ENCODE results near the gene ANP32D.
"Not testable (repeated sequence)": the region's sequence is repeated elsewhere in the genome, so short reads cannot be mapped to it uniquely, and the experiment has no call there.

The ANP32D gene

GRCh38 chr12:48508987-48509386 lies 36.6 kb downstream of the ANP32D start:
- DNase-seq, result no peak

DNA sequence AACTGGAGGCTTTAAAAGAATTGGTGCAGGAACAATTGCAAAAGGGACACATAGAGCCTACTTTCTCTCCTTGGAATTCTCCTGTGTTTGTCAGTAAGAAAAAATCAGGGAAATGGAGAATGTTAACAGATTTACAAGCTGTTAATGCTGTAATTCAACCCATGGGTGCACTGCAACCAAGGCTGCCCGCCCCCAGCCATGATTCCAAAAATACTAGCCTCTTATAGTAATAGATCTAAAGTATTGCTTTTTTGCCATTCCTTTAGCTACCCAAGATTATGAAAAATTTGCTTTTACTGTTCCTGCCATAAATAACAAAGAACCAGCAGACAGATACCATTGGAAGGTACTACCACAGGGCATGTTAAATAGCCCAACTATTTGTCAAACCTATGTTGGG lies 37.8 kb downstream of the ANP32D start:
- DNase-seq, result no peak

DNA sequence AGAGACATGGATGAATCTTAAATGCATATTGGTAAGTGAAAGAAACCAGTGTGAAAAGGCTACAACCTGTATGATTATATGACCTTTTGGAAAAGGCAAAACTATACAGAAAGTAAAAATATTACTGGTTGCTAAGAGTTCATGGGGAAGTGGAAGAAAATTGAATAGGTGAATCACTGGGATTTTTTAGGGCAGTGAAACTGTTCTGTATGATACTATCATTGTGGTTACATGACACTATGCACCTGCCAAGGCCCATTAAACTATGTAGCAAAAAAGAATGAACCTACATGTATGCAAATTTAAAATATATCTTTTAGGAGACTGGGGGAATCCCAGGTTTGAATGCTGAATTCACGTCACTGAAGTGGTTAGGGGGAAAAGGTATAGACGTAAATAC lies 40.5 kb downstream of the ANP32D start:
- no peak for DNase-seq

DNA sequence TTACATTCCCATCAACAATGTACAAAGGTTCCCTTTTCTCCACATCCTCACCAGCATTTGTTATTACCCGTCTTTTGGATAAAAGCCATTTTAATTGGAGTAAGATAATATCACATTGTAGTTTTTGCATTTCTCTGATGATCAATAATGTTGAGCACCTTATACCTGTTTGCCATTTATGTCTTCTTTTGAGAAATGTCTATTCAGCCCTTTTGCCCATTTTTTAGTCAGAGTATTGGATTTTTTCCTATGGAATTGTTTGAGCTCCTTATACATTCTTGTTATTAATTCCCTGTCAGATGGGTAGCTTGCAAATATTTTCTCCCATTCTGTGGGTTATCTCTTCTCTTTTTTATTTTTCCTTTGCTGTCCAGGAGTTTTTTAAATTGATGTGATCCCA lies 42.4 kb downstream of the ANP32D start:
- DNase-seq, result no peak

- DNase-seq, result not testable (repeated sequence)
These were observed 48.0 kb downstream of the ANP32D start for GRCh38 chr12:48520381-48520780.
